ENCODE data around the gene GTF2E1. TPM values are rescaled to one million over a fixed set of nuclear protein-coding genes. Genes with fewer than 3 reads are reported as not detected.

Gene GTF2E1
- total RNA-seq, 4 donors from 2014 or later = 5.2 to 16.4 (median 7.5) TPM

GRCh38 chr3:120823156-120823555 is 80.6 kb downstream of the GTF2E1 start:
- no peak overlapping the region for H3K4me3 ChIP-seq
- no peaks in the 10 kb centered on the region for H3K27me3 ChIP-seq
- H3K36me3 ChIP-seq = no peaks in the 10 kb centered on the region
- no peaks in the 10 kb centered on the region for H3K4me1 ChIP-seq
- no peak overlapping the region for H3K27ac ChIP-seq
- 94% methylated on average over 3 of the region's 3 CpGs for WGBS
- DNase-seq (ENCODE audit: low spot score in 2 of 2) = no peak
- TF ChIP-seq POLR2AphosphoS5 (IDR thresholded peaks at IDR 0.05) = no peak
- no peak for TF ChIP-seq EP300 (IDR thresholded peaks at IDR 0.05)
- TF ChIP-seq POLR2A (IDR thresholded peaks at IDR 0.05) = no peak
- TF ChIP-seq, protein P1, sequence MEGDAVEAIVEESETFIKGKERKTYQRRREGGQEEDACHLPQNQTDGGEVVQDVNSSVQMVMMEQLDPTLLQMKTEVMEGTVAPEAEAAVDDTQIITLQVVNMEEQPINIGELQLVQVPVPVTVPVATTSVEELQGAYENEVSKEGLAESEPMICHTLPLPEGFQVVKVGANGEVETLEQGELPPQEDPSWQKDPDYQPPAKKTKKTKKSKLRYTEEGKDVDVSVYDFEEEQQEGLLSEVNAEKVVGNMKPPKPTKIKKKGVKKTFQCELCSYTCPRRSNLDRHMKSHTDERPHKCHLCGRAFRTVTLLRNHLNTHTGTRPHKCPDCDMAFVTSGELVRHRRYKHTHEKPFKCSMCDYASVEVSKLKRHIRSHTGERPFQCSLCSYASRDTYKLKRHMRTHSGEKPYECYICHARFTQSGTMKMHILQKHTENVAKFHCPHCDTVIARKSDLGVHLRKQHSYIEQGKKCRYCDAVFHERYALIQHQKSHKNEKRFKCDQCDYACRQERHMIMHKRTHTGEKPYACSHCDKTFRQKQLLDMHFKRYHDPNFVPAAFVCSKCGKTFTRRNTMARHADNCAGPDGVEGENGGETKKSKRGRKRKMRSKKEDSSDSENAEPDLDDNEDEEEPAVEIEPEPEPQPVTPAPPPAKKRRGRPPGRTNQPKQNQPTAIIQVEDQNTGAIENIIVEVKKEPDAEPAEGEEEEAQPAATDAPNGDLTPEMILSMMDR (IDR thresholded peaks at IDR 0.05) = no peak
- no peaks in the 10 kb centered on the region for H3K9me3 ChIP-seq

- no peak for DNase-seq (ENCODE audit: low spot score in 2 of 2)
- Histone ChIP-seq H3K9me3 (no peaks in the 10 kb centered on the region), H3K27me3 (no peaks in the 10 kb centered on the region), H3K4me1 (no peaks in the 10 kb centered on the region), H3K27ac (no peak overlapping the region), H3K36me3 (no peaks in the 10 kb centered on the region), H3K4me3 (no peak overlapping the region)
- TF ChIP-seq EP300 (IDR thresholded peaks at IDR 0.05) (no peak), POLR2A (IDR thresholded peaks at IDR 0.05) (no peak)
- WGBS = 57% methylated on average over 1 of the region's 1 CpG
Observed at GRCh38 chr3:120824613-120825012, 82.1 kb downstream of the GTF2E1 start.

DNA sequence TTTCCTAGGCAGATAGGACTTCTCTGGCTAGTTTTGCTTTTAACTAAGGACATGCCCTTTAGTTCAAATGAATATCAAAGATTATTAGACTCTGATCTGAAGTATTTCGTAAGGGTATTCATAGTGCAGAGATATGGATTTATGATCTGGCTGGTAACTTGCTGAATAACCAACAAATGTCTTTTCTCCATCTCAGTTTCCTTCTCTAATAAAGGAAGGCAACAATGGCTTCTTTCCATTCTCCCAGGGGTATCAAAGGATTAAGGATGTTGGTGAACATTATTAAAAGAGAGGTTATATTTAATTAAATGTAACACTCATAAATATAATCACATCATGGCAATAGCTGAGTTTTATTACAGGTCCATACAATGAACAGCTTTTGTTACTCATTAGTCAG is 86.3 kb downstream of the GTF2E1 start:
- Histone ChIP-seq H3K27ac (no peak overlapping the region), H3K4me3 (no peak overlapping the region), H3K27me3 (no peaks in the 10 kb centered on the region), H3K9me3 (no peaks in the 10 kb centered on the region), H3K4me1 (no peaks in the 10 kb centered on the region), H3K36me3 (no peaks in the 10 kb centered on the region)
- TF ChIP-seq POLR2AphosphoS5 (IDR thresholded peaks at IDR 0.05) (no peak), EP300 (IDR thresholded peaks at IDR 0.05) (no peak), POLR2A (IDR thresholded peaks at IDR 0.05) (no peak)
- TF ChIP-seq, protein P1 (IDR thresholded peaks at IDR 0.05) = no peak
- no peak for DNase-seq (ENCODE audit: low spot score in 2 of 2)
- WGBS = 70% methylated on average over 1 of the region's 1 CpG

GRCh38 chr3:120831066-120831465 is 88.5 kb downstream of the GTF2E1 start:
- Histone ChIP-seq H3K4me1 (no peaks in the 10 kb centered on the region), H3K27ac (no peak overlapping the region), H3K9me3 (no peaks in the 10 kb centered on the region), H3K27me3 (no peaks in the 10 kb centered on the region), H3K4me3 (no peak overlapping the region), H3K36me3 (no peaks in the 10 kb centered on the region)
- no peak for DNase-seq (ENCODE audit: low spot score in 2 of 2)
- TF ChIP-seq EP300 (IDR thresholded peaks at IDR 0.05) (no peak), POLR2AphosphoS5 (IDR thresholded peaks at IDR 0.05) (no peak), POLR2A (IDR thresholded peaks at IDR 0.05) (no peak)
- TF ChIP-seq, protein P1 (IDR thresholded peaks at IDR 0.05) = no peak
- WGBS = 83% methylated on average over 4 of the region's 4 CpGs

Other genes with a start within 250 kb of the GTF2E1 start
- 100 to 1,000 TPM in 3 of 4 donors, 10 to 100 TPM in 1; 95.8 to 162 (median 148) TPM for gene NDUFB4, start 146.4 kb upstream of the GTF2E1 start, total RNA-seq
- gene HGD, start 60.5 kb upstream of the GTF2E1 start, total RNA-seq = 1 to 10 TPM in 3 of 4 donors, not detected in 1; 1.7 to 5.1 (median 2.1) TPM
- 10 to 100 TPM in 3 of 4 donors, 1 to 10 TPM in 1; 9.3 to 14.8 (median 12.6) TPM for gene RABL3, start 228 bp upstream of the GTF2E1 start, total RNA-seq
- under 1 TPM in 3 of 4 donors, not detected in 1; 0.08 to 0.32 (median 0.15) TPM for gene STXBP5L, start 165.5 kb downstream of the GTF2E1 start, total RNA-seq

Measured in suprapubic skin (tissue), 4 donors.